HG03159 (cell line): ENCODE results near the gene BRME1.
"Not testable (repeated sequence)": the region's sequence is repeated elsewhere in the genome, so short reads cannot be mapped to it uniquely, and the experiment has no call there.

ENCODE experiments used
- ATAC-seq: cut with Tn5 transposase; IDR thresholded peaks from one replicate; pipeline ENCODE4 v1.9.1; 2021; ENCODE audit warnings: mild to moderate bottlenecking, moderate library complexity; ENCODE audit not compliant: unreplicated experiment

Gene BRME1

DNA sequence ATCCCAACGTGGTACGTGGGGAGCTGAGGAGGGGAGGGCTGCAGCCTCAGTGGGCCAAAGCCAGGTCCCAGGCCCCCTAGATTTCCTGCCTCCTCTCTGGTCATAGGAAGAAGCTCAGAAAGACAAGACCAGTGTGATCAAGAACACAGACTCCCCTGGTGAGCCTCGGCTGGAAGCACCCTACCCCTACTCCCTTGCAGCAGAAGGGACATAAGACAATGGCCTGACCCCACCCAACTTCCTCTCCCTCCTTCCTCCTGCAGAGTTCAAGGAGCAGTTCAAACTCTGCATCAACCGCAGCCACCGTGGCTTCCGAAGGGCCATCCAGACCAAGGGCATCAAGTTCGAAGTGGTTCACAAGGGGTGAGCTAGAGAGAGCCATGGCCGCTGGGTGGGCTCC is 20.8 kb upstream of the BRME1 start:
- ATAC-seq: no peak

DNA sequence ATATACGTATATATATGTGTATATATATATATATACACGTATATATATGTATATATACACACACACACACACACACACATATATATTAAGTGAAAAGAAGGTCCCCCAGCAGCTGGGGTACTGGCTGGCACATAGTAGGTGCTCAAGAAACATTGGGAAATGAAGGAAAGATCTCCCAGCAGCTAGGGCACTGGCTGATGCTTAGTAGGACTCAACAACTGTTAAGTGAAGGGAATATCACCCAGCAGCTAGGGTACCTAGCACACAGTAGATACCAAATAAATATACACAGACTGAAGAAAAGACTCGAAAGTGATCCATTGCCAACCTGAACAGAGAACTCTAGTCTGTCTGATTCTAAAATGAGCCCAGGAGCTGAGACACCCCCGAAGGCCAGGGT is 20.1 kb upstream of the BRME1 start:
- ATAC-seq: no peak

DNA sequence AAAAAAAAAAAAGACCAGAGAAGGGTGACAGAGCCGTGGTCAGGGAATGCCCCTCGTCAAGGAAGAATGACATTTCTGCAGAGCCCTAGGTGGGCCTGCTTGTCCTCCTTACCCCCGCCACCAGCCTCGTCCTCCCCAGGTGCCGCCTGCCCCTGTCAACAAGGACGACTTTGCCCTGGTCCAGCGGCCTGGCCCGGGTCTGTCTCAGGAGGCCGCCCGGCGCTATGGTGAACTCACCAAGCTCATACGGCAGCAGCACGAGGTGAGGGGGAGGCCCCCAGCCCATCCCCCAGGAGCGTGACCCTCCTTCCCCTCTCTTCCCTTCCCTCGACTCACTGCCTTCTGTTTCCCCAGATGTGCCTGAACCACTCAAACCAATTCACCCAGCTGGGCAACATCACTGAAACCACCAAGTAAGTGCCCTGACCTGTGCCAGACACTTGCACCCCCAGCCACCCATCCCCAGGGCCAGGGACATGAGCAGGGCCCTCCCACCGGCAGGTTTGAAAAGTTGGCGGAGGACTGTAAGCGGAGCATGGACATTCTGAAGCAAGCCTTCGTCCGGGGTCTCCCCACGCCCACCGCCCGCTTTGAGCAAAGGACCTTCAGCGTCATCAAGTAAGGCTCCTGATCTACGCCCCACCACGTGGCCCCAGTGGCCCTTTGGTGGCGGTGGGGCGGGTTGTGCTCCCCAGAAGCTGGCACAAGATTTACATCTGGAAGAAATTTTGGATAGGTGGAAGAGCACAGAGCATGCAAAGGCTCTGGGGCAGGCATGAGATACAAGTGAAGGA is 17.5 kb upstream of the BRME1 start:
- no peak for ATAC-seq

DNA sequence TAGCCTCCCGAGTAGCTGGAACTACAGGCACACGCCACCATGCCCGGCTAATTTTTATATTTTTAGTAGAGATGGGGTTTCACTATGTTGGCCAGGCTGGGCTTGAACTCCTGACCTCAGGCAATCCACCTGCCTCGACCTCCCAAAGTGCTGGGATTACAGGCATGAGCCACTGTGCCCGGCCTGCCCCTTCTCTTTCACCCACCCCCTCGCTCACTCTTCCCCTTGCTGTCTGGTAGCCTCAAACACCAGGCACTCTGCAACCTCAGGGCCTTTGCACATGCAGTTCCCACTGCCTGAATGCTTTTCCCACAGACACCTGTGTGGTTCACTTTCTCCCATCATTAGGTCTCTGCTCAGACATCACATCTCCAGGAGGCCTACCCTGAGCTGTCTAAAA is 16.2 kb upstream of the BRME1 start:
- not testable (repeated sequence) for ATAC-seq

DNA sequence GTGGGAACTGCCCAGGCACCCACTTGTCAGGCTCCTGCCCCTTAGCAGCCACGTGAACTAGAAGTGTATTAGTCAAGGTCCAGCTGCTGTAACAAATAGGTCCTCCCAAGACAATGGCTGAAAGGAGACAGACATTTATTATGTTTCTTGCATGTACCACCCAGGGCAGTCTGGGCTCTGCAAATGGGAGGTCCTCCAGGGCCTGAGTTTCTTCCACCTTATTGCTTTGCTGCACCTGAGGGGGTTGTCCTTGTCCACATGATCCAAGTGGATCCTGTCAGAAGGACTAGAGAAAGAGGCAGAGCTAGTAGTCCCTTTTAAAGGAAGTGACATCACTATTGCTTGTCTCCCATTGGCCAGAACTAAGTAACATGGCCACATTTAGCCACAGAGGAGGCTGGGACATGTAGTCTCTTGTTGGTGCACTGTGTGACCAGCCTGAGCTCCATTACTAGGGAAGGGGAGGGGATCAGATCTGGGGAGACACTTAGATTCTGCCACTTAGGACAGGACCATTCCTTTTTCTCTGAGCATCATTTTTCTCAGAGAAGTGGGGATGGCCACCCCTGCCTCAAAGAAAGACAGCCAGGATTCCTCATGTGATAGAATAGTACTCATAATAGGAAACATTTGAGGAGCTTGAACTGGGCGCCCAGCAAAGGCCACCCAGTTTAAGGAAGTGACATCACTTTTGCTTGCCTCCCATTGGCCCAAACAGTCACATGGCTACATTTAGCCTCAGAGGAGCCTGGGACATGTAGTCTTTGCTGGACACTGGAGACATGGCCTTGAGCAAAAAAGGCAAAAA is 15.2 kb upstream of the BRME1 start:
- no peak for ATAC-seq

DNA sequence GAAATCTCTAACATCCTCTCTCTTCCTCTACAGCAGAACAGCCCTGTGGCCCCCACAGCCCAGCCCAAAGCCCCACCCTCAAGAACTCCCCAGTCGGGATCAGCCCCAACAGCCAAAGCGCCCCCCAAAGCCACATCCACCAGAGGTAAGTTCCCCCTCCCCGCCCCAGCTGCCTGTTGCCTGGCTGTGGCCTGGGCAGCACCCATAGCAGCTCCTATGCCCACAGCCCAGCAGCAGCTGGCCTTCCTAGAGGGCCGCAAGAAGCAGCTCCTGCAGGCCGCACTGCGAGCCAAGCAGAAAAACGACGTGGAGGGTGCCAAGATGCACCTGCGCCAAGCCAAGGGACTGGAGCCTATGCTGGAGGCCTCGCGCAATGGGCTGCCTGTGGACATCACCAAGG is 14.6 kb upstream of the BRME1 start:
- ATAC-seq: no peak

DNA sequence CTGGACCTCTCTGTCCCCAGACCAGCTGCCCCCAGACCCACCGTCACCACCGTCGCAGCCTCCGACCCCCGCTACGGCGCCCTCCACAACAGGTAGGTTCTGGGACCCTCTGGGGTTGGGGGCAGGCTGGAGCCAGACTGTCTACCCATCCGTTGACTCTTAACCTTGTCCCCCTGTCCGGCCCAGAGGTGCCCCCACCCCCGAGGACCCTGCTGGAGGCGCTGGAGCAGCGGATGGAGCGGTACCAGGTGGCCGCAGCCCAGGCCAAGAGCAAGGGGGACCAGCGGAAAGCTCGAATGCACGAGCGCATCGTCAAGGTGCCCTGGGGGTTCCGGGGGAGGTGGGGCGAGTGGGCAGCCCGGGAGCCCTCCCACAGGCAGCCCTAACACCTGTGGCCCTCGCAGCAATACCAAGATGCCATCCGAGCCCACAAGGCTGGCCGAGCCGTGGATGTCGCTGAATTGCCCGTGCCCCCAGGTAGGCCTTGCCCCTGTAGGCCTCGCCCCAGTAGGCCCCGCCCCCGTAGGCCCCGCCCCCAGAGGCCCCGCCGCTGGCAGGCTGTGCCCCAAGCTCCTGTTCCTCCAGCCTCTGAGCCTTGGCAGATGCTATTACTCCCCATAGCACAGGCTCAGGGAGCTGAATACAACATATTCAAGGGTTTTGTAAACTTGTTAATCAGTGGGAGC is 13.0 kb upstream of the BRME1 start:
- no peak for ATAC-seq

DNA sequence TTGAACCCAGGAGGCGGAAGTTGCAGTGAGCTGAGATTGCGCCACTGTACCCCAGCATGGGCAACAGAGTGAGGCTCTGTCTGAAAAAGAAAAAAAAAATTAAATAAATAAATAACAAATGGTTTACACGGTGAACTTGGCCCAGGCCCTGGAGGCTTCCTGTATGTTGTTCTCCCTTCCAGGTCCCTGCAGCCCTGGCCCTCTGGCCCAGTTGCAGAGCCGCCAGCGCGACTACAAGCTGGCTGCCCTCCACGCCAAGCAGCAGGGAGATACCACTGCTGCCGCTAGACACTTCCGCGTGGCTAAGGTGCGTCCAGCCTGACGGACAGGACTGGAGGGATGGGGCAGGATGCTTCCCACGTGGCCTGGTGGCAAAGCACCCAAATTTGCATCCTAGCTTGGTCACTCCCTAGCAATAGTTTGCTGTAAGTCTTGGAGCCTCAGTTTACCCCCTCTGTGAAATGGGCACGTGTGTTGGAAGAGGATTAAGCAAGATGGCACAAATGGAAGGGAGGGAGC is 12.0 kb upstream of the BRME1 start:
- ATAC-seq: no peak

GRCh38 chr19:13914777-13915176 is 8.9 kb upstream of the BRME1 start:
- ATAC-seq: no peak

DNA sequence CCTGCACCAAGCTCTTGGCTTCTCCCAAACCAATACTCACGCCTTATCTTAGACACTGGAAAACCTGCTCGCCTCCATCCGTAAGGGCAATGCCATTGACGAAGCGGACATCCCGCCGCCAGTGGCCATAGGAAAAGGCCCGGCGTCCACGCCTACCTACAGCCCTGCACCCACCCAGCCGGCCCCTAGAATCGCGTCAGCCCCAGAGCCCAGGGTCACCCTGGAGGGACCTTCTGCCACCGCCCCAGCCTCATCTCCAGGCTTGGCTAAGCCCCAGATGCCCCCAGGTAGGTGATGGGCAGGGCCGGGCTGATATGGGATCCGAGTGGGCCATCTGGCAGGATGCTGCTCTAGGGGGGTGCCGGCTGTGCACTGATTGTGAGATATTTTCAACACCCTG is 7.4 kb upstream of the BRME1 start:
- no peak for ATAC-seq

DNA sequence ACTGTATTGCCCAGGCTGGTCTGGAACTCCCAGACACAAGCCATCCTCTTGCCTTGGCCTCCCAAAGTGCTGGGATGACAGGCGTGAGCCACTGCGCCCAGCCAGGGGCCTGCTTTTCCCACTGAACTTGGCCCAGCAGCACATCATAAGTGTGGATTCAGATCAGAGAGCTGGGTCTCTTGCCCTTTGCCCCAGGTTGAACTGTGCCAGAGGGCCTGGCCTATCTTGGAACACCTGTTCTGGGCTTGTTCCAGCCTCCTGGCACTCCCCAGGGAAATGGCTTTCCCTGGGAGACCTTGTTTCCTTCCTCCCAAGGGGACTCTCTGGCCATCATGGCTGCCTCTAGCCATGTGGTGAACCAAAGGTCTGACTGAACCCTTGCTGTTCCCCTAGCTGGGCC is 3.5 kb upstream of the BRME1 start:
- no peak for ATAC-seq

- ATAC-seq: no peak
Measured at GRCh38 chr19:13908674-13909073, 2.8 kb upstream of the BRME1 start.

GRCh38 chr19:13906910-13907309 is 993 bp upstream of the BRME1 start:
- ATAC-seq: no peak

- peak; percentile 24 for ATAC-seq
Measured at GRCh38 chr19:13906521-13906904, 596 bp upstream of the BRME1 start.

DNA sequence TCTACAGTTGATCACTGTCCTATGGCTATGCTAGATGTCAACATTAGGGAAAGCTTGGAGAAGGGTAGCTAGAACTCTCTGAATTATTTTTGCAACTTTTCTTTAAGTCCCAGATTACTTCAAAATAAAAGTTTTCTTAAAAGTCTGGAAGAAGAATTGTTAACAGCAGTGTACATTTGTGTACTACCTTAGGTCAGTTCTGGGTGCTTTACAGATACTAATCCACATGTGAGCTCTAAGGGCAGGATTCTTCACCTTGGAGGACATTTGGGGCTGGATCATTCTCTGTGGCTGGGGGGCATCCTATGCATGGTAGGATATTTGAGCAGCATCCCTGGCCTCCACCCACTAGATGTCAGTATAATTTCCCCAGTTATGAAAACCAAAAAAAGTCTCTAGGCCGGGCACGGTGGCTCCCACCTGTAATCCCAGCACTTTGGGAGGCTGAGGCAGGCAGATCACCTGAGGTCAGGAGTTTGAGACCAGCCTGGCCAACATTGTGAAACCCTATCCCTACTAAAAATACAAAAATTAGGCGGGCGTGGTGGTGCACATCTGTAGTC is 2.8 kb downstream of the BRME1 start:
- ATAC-seq: no peak

DNA sequence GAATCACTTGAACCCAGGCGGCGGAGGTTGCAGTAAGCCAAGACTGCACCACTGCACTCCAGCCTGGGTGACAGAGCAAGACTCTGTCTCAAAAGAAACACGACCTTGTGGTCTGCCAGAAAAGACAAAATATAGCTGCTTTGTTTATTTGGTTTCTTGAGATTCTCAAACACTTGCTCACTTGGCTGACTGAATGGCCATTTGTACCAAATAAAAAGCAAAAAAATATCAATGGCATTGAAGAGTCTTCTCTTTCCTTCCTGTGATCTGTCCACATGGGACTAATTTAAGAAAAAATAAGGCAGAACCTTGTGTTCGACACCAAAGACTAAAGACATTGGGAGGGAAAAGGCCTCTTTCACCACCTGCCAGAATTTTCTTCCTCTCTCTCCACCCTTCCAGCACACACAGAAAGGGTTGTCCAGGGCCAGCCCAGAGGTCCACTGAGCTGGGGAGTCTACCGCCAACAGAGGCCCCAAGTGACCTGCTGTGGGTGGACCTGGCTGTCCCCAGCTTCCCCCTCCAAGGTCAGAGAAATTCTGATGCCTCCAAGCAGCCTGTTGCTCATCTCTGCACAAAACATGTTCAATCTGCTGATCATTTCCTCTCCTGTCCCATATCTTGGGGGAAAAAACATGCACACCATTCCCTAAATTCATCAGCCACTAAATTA is 5.9 kb downstream of the BRME1 start:
- ATAC-seq: no peak

- no peak for ATAC-seq
Measured at GRCh38 chr19:13899393-13899792, 6.5 kb downstream of the BRME1 start.

GRCh38 chr19:13896227-13896626 is 9.7 kb downstream of the BRME1 start:
- ATAC-seq: no peak

- ATAC-seq: no peak
Measured at GRCh38 chr19:13894552-13894951, 11.4 kb downstream of the BRME1 start.

DNA sequence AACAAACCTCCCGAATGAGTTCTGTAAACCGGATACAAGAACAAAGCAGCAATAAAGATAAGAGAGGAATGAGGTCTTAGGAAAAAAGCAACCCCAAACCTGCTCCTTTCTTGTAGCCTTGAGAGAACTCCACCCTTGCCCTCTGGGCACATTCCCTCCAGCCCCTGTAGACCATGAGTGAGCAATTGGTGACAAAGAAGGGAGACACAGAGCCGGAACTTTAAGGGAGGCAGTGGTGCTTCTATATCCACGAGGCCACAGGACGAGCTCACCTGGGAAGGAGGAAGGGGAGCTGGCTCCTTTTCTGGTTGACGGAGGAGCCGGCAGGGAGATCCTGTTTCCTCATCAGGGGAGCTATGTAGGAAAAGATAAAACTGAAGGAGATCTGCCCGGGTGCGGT is 13.0 kb downstream of the BRME1 start:
- ATAC-seq: no peak

DNA sequence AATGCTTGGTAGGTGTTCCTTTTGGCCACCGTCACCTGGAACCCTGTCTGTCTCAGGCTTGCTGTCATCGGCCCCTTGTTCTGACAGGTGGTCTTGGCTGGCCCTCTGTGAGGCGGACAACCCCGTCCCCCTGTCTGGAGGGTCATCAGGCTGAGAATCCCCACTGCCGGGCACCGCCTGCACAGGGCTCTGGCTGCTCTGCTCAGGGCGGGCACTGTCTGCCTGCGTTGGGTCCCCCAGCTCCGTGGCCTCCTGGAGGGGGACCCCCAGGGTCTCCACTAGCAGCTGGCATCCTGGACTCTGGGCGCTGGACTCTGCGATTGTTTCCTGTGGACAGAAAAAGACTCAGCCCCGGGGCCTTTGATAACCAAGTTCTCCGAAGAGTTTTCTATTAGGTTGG is 15.8 kb downstream of the BRME1 start:
- ATAC-seq: no peak
